HUES48 (cell line): Measurements from ENCODE around the gene AKR1B1.

Experiments used
- H3K27ac ChIP-seq: one replicate; pipeline ENCODE4 v1.7.0; 2013; ENCODE audit warnings: low read depth, low read length, inconsistent platforms
- H3K27me3 ChIP-seq: 2 replicates; pipeline ENCODE4 v1.6.1; 2013; ENCODE audit warnings: mild to moderate bottlenecking, low read length; ENCODE audit not compliant: control insufficient read depth, insufficient read depth
- H3K36me3 ChIP-seq: 2 replicates; pipeline ENCODE4 v1.6.1; 2013; ENCODE audit warnings: low read length; ENCODE audit not compliant: control insufficient read depth, insufficient read depth
- H3K4me1 ChIP-seq: 2 replicates; pipeline ENCODE4 v1.6.1; 2013; ENCODE audit warnings: mild to moderate bottlenecking, low read length; ENCODE audit not compliant: control insufficient read depth, insufficient read depth
- H3K4me3 ChIP-seq: 2 replicates; pipeline ENCODE4 v1.5.1; 2013; ENCODE audit warnings: mild to moderate bottlenecking, low read depth, low read length
- H3K9ac ChIP-seq: 2 replicates; pipeline ENCODE4 v1.6.1; 2013; ENCODE audit warnings: mild to moderate bottlenecking, low read depth, low read length, moderate library complexity
- H3K9me3 ChIP-seq: 2 replicates; pipeline ENCODE4 v1.6.1; 2013; ENCODE audit warnings: low read length; ENCODE audit not compliant: control insufficient read depth, insufficient read depth

The AKR1B1 gene

GRCh38 chr7:134434701-134435100 is 24.2 kb downstream of the AKR1B1 start:
- Histone ChIP-seq H3K4me1 (no peaks in the 10 kb centered on the region; the same call in 1 of the 2 replicates), H3K36me3 (no peaks in the 10 kb centered on the region), H3K27ac (no peak overlapping the region), H3K4me3 (no peak overlapping the region), H3K9me3 (no peaks in the 10 kb centered on the region), H3K9ac (no peak overlapping the region), H3K27me3 (no peaks in the 10 kb centered on the region)

- H3K27ac ChIP-seq, result no peak overlapping the region
- no peaks in the 10 kb centered on the region for H3K36me3 ChIP-seq
- no peak overlapping the region for H3K4me3 ChIP-seq
- no peaks in the 10 kb centered on the region; the same call in 1 of the 2 replicates for H3K4me1 ChIP-seq
- no peaks in the 10 kb centered on the region for H3K27me3 ChIP-seq
- no peak overlapping the region for H3K9ac ChIP-seq
- no peaks in the 10 kb centered on the region for H3K9me3 ChIP-seq
Observed at GRCh38 chr7:134433430-134433829, 25.5 kb downstream of the AKR1B1 start.

GRCh38 chr7:134432296-134433152 is 26.4 kb downstream of the AKR1B1 start:
- Histone ChIP-seq H3K36me3 (no peaks in the 10 kb centered on the region), H3K4me3 (peak overlapping the region; percentile 72), H3K27me3 (no peaks in the 10 kb centered on the region), H3K4me1 (no peaks in the 10 kb centered on the region; the same call in 1 of the 2 replicates), H3K9ac (0 out of 2 replicates have a peak overlapping the region, but pooled peaks have one; percentile 12), H3K9me3 (no peaks in the 10 kb centered on the region), H3K27ac (peak overlapping the region; percentile 48)

- Histone ChIP-seq H3K9ac (no peak overlapping the region), H3K27ac (no peak overlapping the region), H3K9me3 (no peaks in the 10 kb centered on the region), H3K27me3 (no peaks in the 10 kb centered on the region), H3K4me3 (peak overlapping the region; percentile 72), H3K4me1 (no peaks in the 10 kb centered on the region; the same call in 1 of the 2 replicates), H3K36me3 (no peaks in the 10 kb centered on the region)
Observed at GRCh38 chr7:134431815-134432214, 27.1 kb downstream of the AKR1B1 start.

- Histone ChIP-seq H3K4me3 (no peak overlapping the region), H3K9me3 (no peaks in the 10 kb centered on the region), H3K4me1 (no peaks in the 10 kb centered on the region; the same call in 1 of the 2 replicates), H3K9ac (no peak overlapping the region), H3K27ac (no peak overlapping the region), H3K36me3 (no peaks in the 10 kb centered on the region), H3K27me3 (no peaks in the 10 kb centered on the region)
Observed at GRCh38 chr7:134429481-134429880, 29.4 kb downstream of the AKR1B1 start.

- Histone ChIP-seq H3K9me3 (no peaks in the 10 kb centered on the region), H3K4me1 (no peaks in the 10 kb centered on the region; the same call in 1 of the 2 replicates), H3K9ac (no peak overlapping the region), H3K27ac (no peak overlapping the region), H3K4me3 (no peak overlapping the region), H3K36me3 (no peaks in the 10 kb centered on the region), H3K27me3 (no peaks in the 10 kb centered on the region)
Observed at GRCh38 chr7:134428942-134429341, 30.0 kb downstream of the AKR1B1 start.

GRCh38 chr7:134427896-134428295 is 31.0 kb downstream of the AKR1B1 start:
- H3K36me3 ChIP-seq, result no peaks in the 10 kb centered on the region
- no peaks in the 10 kb centered on the region; the same call in 1 of the 2 replicates for H3K4me1 ChIP-seq
- H3K4me3 ChIP-seq, result no peak overlapping the region
- H3K9me3 ChIP-seq, result no peaks in the 10 kb centered on the region
- H3K9ac ChIP-seq, result no peak overlapping the region
- H3K27me3 ChIP-seq, result no peaks in the 10 kb centered on the region
- H3K27ac ChIP-seq, result no peak overlapping the region

GRCh38 chr7:134425777-134426176 is 33.1 kb downstream of the AKR1B1 start:
- Histone ChIP-seq H3K9ac (no peak overlapping the region), H3K36me3 (no peaks in the 10 kb centered on the region), H3K9me3 (no peaks in the 10 kb centered on the region), H3K27ac (no peak overlapping the region), H3K27me3 (no peaks in the 10 kb centered on the region), H3K4me3 (no peak overlapping the region), H3K4me1 (no peaks in the 10 kb centered on the region)

- Histone ChIP-seq H3K4me3 (no peak overlapping the region), H3K36me3 (no peaks in the 10 kb centered on the region), H3K9ac (no peak overlapping the region), H3K9me3 (no peaks in the 10 kb centered on the region), H3K27ac (no peak overlapping the region), H3K27me3 (no peaks in the 10 kb centered on the region), H3K4me1 (no peaks in the 10 kb centered on the region)
Observed at GRCh38 chr7:134422638-134423037, 36.3 kb downstream of the AKR1B1 start.

GRCh38 chr7:134422008-134422407 is 36.9 kb downstream of the AKR1B1 start:
- no peaks in the 10 kb centered on the region for H3K9me3 ChIP-seq
- no peak overlapping the region for H3K4me3 ChIP-seq
- H3K27me3 ChIP-seq, result no peaks in the 10 kb centered on the region
- H3K4me1 ChIP-seq, result no peaks in the 10 kb centered on the region
- no peak overlapping the region for H3K9ac ChIP-seq
- no peak overlapping the region for H3K27ac ChIP-seq
- no peaks in the 10 kb centered on the region for H3K36me3 ChIP-seq

- H3K4me1 ChIP-seq, result no peaks in the 10 kb centered on the region
- H3K9ac ChIP-seq, result no peak overlapping the region
- no peak overlapping the region for H3K27ac ChIP-seq
- H3K9me3 ChIP-seq, result no peaks in the 10 kb centered on the region
- no peaks in the 10 kb centered on the region for H3K36me3 ChIP-seq
- H3K27me3 ChIP-seq, result no peaks in the 10 kb centered on the region
- no peak overlapping the region for H3K4me3 ChIP-seq
Observed at GRCh38 chr7:134420424-134421125, 38.3 kb downstream of the AKR1B1 start.
